HTERT RPE-1 (cell line): ENCODE data around the gene BRWD1.
"Not testable (repeated sequence)": the region's sequence is repeated elsewhere in the genome, so short reads cannot be mapped to it uniquely, and the experiment has no call there.

Experiments
- in situ Hi-C: fragments of 300-500 bp; cut with MboI; formaldehyde crosslinking; loops from 4 replicates; pipeline ENCODE4 v1.14.3; 2020; ENCODE audit warnings: low sequenced_read_pairs

BRWD1 gene

DNA sequence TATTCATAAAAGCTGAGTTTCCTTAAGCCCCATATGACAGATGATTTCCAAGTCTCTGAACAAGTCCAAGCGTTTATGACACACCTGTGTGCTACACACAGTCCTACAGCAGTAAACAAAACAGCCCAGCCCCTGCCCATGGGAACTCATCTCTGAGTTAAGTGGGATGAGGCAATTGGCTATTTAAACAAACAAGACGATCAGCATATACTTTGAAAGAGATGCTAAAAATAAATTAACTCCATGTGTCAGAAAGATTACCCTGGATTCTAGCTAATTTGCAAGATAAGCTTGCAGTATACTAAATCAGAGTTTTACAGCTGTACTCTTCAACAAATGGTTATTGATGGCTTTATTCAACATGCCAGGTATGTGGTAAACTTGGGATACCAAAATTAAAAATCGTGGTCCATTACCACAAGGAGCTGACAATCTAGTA lies 137.1 kb downstream of the BRWD1 start:
- in situ Hi-C loops = no loop called here

DNA sequence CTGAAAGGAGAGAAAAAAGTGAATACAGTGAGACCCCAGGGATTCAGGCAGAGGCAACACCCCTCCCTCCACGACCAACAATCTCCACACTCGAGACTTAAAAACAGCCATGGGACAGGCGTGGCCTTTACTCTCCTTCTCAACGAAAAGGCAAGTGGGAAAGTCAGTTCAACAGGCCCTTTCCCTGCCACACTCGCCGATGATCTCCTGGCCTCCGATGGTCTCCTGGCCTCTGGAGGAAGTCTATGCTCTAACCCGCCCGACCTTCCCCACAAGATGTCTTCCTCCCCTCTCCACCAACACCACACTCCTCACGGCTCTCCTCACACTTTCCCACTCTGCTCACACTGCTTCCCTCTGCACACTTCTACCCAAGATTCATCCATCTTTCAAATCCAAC lies 137.8 kb downstream of the BRWD1 start:
- in situ Hi-C loops = no loop called here

DNA sequence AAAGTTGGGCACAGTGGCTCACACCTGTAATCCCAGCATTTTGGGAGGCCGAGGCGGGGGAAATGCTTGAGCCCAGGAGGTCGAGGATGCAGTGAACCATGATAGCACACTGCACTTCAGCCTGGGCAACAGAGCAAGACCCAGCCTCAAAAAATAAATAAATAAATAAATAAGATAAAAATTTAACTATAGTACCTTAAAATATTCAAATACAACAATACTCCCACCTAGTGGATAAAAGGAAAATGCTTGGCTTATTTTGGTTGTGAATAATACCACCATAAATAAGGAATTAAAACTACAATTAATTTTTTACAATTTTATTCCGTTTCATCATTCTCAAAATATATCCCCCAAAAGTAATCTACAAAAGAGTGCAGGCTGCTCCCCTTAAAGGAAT lies 138.3 kb downstream of the BRWD1 start:
- in situ Hi-C loops = no loop called here

DNA sequence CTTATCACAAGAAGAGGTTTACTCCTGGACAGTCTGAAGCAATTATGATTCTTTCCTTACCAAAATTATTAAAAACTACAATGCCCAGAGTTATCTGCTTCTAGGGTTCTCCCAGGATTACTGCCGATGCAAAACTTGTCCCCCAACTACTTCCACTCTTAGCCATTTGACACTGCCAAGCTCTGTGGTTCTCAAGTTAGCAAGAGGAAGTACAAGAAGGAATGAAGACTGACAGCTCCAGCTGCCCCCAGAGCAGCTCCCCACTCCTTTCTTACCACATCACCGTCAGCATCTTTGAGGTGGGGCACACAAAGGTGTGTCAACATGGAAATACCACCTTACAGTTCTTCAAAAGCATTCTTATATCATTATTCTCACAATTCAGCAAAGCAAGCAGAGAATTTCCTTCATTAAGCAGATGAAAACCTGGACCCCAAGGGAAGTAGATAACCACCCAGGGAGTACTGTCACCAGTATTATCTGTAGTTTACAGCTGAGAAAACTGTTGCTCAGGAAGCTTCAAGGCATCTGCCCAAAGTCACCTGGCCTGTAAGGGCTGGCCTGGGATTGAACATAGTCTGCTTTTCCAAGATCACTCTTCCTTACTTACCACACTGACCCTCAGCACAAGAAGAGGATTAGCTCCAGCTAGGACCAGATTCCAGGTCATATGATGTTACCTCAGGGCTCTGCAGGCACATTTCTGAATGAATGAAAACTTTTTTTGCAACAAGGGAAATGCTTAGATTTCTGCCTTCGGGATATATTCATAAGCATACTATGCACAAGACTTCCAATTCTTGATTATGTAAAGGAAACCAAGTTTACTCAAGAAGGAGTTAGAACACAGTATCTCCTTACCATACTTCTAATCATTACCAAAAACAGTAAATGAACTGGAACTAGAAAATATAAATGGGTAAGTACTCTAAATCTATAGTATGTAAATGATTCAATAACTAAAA lies 139.4 kb downstream of the BRWD1 start:
- in situ Hi-C loops = no loop called here

DNA sequence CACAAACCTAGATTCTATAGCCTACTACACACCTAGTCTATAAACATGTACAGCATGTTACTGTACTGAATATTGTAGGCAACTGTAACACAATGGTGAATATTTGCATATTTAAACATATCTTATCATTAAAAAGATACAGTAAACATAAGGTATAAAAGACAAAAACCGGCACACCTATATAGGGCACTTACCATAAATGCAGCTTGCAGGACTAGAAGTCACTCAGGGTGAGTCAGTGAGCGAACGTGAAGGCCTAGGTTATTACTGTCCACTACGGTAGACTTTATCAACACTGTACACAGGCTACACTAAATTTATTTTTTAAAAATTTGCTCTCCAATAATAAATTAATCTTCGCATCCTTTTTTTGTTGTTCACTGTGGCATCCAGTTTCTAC lies 143.5 kb downstream of the BRWD1 start:
- in situ Hi-C loops = no loop called here

DNA sequence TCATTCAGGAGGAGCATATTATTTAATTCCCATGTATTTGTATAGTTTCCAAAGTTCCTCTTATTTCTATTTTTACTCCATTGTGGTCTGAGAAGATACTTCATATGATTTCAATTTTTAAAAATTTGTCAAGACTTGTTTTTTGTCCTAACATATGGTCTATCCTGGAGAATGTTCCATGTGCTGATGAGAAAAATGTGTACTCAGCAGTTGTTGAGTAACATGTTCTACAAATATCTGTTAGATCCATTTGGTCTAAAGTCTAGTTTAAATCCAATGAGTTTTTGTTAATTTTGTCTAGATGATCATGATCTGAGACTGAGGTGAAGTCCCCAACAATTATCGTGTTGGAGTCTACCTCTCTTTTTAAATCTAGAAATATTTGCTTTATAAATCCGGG lies 144.6 kb downstream of the BRWD1 start:
- in situ Hi-C loops = no loop called here

DNA sequence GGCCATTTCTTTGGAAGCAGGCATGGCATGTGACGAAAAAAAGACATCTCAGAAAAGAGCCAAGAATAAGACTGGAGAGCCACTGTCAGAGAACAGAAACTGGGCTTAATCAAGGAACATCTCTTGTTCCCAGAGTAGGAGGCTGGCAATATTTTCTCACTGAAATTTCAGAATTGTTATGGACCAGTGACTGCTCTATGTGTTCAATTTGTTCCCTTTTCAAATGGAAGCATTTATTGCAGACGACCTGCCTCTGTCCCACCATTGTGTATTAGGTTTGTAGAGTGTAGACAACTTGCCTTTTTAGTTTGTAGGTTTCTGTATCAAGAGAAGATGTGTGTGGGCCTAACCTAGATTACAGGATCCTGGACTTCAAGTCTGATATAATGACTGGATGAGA lies 148.9 kb downstream of the BRWD1 start:
- in situ Hi-C loops = no loop called here

DNA sequence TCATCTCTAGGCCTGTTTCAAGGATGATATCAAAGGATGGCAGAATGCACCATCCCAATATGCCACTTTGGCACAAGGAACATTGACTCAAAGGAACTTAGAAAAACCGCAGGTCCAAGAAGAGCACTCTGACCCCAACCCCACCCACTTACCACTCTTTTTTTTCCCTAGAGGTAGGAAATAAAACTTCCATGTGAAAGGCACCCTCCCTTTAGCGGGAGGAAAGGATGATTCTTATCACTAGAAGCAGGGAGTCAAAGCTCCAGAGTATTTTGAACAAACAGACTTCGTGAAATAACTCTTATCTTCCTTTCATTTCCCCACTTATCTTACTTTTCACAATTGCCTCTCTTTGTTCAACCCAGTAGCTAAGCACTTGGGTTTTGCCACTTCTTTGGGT lies 152.4 kb downstream of the BRWD1 start:
- in situ Hi-C loops = no loop called here

DNA sequence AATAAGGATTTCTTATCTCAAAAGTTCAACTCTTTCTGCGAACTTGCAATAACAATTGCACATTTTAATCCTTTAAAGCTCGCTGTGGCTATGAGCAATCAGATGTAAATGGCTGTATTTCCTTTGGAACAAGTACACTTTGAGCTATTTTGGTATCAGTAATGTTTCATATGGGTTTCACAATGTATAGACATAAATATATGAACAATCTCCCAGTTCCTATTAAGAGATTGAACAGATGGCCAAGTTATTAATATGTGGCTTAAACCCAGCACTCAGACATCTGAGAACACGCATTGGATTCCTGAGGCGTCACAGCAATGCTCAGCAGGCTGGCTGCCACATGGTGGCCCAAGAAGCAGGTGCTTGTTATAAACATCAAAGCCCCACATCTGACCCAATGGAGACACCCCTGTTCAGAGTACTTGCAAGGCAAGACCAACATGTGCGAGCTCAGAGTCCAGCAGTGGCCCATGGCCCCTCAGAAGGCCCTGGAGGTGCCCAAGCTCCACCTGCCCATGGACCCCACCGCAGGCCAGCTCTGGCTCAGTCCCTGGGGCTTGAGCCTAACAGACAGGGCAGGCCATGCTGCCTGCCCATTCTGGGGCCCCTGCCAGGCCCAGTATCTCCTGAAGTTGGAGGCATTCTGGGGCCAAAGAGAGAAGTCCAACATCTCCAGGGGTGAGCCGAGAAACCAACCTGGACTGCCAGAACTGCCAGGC lies 153.9 kb downstream of the BRWD1 start:
- in situ Hi-C loops = no loop called here

DNA sequence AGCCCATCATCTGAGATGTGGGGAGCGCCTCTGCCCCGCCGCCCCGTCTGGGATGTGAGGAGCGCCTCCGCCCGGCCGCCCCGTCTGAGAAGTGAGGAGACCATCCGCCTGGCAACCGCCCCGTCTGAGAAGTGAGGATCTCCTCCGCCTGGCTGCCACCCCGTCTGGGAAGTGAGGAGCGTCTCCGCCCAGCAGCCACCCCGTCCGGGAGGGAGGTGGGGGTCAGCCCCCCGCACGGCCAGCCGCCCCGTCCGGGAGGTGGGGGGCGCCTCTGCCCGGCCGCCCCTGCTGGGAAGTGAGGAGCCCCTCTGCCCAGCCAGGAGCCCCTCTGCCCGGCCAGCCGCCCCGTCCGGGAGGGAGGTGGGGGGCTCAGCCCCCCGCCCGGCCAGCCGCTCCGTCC lies 156.2 kb downstream of the BRWD1 start:
- in situ Hi-C loops = not testable (repeated sequence)

DNA sequence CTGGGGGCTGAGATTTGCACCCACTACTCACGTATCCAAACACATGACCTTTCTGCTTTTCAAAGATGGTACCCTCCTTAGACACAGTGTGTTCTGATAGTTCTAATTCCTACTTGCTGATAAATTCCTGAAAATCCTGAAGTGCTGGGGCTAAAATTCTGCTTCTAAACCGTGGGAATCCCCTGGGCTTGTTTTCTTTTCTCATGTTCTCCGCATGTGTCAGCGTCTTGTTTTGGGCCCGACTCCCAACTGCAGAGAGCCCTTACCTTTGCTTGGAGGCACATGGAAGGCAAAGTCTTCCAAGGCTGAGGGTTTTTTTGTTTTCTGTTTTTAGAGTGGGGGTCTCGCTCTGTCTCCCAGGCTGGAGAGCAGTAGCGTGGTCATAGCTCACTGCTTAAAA lies 157.4 kb downstream of the BRWD1 start:
- in situ Hi-C loops = no loop called here

DNA sequence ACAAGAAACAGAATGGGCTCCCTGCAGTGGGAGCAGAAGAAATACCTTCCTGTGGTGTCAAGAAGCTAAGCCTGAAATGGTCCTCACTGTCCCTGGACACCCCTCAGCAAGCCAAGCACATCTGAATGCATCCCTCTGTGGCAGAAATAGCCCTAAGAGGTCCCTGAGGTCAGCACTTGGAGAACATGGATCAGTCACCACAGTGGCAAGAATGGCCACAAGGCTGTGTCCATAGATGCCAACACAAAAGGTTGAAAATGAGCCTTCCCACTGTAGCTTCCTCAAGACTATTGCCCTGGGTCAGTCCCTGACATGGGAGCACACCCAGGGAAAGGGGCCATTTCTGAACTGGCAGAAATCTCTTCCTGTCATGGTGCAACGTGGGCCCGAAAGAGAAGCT lies 157.9 kb downstream of the BRWD1 start:
- in situ Hi-C loops = no loop called here

DNA sequence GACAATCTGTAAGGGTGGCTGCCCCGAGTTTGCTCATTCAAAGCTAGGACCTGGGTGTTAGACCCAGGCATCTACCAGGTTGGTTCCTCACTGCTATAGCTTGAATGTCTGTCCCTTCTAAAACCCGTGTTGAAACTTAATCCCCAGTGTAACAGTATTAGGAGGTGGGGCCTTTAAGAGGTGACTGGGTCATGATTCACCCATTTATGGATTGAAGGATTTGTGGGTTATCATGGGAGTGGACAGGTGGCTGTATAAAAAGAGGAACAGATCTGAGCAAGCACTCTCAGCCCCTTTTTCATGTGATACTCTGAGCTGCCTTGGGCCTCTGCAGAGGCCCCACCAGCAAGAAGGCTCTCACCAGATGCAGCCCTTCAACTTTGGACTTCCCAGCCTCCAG lies 159.6 kb downstream of the BRWD1 start:
- in situ Hi-C loops = no loop called here

DNA sequence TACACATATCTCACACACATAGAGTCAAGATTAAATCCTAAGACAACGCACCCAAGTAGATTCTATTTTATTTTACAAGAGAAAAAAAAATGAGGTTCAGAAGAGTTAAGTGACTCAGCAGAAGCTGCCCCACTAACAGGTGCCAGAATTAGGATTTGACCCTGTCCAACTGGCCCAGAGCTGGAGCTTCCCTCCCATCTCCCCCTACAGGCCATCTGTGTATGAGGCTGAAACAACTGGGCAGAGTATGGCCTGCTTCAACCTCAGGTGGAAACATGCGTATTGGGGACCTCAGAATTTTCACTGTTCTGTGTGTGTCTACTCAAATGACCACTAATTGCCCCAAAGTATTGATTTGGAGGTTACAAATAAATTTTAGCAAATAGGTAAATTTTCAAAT lies 160.1 kb downstream of the BRWD1 start:
- in situ Hi-C loops = no loop called here

DNA sequence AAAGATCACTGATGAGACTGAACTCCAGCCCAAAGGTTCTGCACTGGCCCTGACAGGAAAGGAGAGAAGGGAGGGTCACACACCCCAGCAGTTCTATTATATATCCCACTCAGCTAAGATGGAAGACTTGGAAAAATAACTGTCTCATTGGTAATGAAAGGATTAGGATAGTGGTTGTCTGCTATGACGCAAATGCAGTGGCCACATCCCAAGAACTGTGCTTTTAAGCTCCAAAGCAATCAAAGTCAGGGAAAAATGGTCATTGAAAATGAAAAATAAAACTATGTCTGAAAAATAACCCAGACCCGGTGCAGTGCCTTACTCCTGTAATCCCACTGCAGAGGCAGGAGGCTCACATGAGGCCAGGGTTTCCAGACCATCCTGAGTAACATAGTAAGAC lies 161.2 kb downstream of the BRWD1 start:
- in situ Hi-C loops = no loop called here

DNA sequence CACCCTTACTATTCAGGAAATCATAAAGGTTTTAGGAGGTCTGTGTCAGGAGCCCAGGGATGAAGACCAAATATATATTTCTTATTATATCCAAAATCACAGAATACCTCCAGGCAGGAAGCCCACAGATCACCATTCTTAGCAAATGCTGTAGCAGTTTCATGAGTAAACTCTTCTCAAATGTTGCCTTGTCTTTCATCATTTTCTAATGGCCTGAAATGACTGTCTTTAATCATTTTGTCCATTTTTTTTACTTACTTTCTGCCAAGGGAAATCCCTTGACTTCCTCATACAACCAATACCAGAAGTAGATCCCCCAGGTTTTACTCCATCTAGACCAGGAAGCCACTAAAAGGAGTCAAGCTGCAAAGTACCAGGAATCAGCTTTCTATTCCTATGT lies 162.6 kb downstream of the BRWD1 start:
- in situ Hi-C loops = no loop called here

DNA sequence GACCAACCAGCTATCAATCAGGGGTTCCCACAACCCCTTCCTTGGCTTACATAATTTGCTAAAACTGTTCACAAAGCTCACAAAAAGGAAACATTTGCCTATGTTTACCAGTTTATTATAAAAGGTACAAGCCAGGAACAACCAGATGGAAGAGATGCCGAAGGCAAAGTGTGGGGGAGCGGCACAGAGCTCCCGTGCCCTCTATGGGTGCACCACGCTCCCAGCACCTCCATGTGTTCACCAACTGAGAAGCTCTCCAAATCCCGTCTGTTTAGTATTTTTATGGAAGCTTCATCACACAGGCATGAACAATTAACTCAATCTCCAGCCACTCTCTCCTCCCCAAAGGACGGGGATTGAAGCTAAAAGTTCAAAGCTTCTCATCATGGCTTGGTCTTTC lies 163.1 kb downstream of the BRWD1 start:
- in situ Hi-C loops = no loop called here

DNA sequence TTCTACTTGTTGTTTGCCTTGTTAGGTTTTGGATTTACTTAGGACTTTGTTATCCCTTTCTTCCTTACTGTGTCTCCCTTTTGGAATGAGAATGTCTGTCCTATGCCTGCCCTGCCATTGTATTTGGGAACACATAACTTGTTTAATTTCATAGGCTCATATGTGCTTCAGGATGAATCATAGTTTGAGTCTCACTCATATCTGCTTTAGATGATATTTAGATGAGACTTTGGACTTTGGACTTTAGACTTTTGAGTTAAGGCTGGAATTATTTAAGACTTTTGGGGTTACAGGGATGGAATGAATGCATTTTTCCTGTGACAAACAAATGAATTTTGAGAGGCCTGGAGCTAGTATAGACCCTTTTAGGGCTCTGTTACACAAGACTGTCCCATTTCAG lies 163.6 kb downstream of the BRWD1 start:
- in situ Hi-C loops = no loop called here

DNA sequence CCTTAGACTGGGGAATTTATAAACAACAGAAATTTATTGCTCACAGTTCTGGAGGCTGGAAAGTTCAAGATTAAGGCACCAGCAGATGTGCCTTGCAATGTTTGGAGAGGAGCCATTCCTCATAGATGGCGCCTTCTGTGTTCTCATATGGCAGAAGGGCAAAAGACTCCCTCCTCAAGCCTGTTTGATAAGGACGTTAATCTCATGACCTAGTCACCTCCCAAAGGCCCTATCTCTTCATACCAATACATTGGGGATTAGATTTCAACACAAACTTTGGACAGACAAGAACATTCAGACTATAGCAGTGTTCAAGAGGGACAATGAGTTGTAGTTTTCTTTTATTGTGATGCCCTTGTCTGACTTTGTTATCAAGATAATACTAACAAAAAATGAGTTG lies 164.5 kb downstream of the BRWD1 start:
- in situ Hi-C loops = no loop called here

DNA sequence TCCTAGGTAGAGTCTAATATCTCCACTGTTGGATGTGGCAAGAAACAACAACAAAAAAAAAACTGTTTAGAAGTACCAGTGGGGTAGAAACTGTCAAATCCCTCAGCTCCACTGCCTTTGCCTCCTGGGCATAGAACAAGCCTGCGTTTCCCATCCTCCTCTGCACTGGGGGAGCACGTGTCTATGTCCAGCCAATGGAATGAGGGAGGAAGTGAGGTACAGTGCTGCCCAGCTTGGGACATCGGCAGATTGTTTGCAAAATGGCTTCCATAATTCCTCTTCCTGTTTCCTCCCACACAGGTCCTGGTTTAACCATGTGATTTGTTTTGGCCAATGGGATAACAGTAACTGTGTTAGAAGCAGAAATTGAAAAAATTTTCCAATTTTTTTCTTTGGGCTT lies 169.2 kb downstream of the BRWD1 start:
- in situ Hi-C loops = no loop called here

DNA sequence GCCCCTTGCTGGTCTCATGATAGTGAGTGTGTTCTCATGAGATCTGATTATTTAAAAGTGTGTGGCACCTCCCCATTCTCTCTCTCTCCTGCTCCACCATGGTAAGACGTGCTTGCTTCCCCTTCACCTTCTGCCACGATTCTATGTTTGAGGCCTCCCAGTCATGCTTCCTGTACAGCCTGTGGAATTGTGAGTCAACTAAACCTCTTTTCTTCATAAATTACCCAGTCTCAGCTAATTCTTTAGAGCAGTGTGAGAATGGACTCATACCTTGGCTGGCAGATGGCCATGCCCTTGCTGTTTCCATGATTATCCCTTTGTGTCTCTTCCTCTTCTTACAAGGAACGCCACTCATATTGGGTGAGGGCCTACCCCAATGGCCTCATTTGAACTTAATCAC lies 170.5 kb downstream of the BRWD1 start:
- in situ Hi-C loops = no loop called here

DNA sequence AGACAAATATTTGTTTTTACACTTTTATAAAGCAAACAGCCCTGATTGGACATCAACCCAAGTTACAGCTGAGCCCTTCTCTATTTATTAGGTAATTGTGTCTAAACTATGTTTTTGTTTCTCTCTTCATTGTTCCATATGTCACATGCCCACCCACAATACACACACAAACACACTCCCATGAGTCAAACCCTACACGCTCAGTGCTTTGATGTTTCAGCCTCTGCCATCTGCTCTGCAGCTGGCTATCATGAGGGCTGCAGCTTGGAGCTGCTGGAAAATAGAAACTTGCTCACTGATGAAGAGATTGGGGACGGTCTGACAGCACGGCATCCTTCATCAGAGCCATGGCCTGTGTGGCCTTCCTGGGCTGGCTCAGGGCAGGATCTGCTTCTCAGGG lies 171.9 kb downstream of the BRWD1 start:
- in situ Hi-C loops = no loop called here
